Activated CD8-positive, alpha-beta memory T cell treated with anti-CD3 and anti-CD28 coated beads, Interleukin-2, amount 50 U/mL, for 24 hours (primary cell): ENCODE measurements around the gene SNRK.

Source experiments
- DNase-seq: peaks from one replicate; pipeline ENCODE4 v3.0.0-alpha.2; 2020; ENCODE audit errors: extremely low read depth

SNRK gene

GRCh38 chr3:43372007-43372740, 85.8 kb downstream of the SNRK start:
- no peak for DNase-seq

GRCh38 chr3:43372809-43373559, 86.6 kb downstream of the SNRK start:
- no peak for DNase-seq

GRCh38 chr3:43373560-43373928, 87.2 kb downstream of the SNRK start:
- no peak for DNase-seq

- peak; percentile 29 for DNase-seq
These were observed 92.0 kb downstream of the SNRK start for GRCh38 chr3:43378066-43378935.

GRCh38 chr3:43379343-43379742, 93.0 kb downstream of the SNRK start:
- no peak for DNase-seq

- DNase-seq, result no peak
These were observed 101.8 kb downstream of the SNRK start for GRCh38 chr3:43388175-43388574.

GRCh38 chr3:43388915-43389314, 102.6 kb downstream of the SNRK start:
- DNase-seq, result no peak

- peak; percentile 21 for DNase-seq
These were observed 103.3 kb downstream of the SNRK start for GRCh38 chr3:43389388-43390254.

- DNase-seq, result no peak
These were observed 103.9 kb downstream of the SNRK start for GRCh38 chr3:43390255-43390588.

- DNase-seq, result no peak
These were observed 105.3 kb downstream of the SNRK start for GRCh38 chr3:43391621-43392020.

GRCh38 chr3:43394041-43394554, 107.8 kb downstream of the SNRK start:
- no peak for DNase-seq

GRCh38 chr3:43399034-43399433, 112.7 kb downstream of the SNRK start:
- DNase-seq, result no peak

GRCh38 chr3:43400167-43400566, 113.8 kb downstream of the SNRK start:
- DNase-seq, result no peak
